COR-L47 (cell line): ENCODE data around the gene AANAT.
A peak's percentile ranks its signal among the peaks of the same experiment; 100 is the strongest.

Source experiments
- DNase-seq: peaks from one replicate; lab custom pipeline; 2025; lab: John Stamatoyannopoulos, UW

The AANAT gene

GRCh38 chr17:76467366-76467765, at the start of gene AANAT:
Gene AANAT, plus strand, starts transcription at chr17:76467603. Its CDS starts 1,144 bp downstream, at chr17:76468747.
- no peak for DNase-seq

- DNase-seq: no peak
Observed at GRCh38 chr17:76419576-76420260, 47.7 kb upstream of the AANAT start.

- no peak for DNase-seq
Observed at GRCh38 chr17:76420356-76421043, 46.9 kb upstream of the AANAT start.

- DNase-seq: no peak
Observed at GRCh38 chr17:76421044-76421407, 46.4 kb upstream of the AANAT start.

DNA sequence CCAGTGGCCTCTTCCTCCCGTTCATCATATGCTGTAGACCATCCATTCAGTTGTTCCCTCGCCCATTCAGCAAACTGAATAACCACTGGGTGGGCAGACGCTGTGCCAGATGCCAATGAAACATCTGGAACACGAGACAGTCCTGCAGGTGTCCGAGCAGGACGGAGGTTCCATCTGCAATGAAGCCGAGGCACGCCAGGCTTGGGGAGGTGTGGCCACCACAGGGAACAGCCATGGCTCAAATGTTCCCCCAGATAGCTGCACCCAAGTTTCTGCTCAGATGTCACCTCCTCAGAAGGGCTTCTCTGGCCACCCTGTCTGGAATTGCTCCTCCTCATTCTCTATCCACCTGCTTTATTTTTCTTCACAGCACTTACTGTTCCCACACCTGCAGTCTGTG, 45.0 kb upstream of the AANAT start:
- no peak for DNase-seq

DNA sequence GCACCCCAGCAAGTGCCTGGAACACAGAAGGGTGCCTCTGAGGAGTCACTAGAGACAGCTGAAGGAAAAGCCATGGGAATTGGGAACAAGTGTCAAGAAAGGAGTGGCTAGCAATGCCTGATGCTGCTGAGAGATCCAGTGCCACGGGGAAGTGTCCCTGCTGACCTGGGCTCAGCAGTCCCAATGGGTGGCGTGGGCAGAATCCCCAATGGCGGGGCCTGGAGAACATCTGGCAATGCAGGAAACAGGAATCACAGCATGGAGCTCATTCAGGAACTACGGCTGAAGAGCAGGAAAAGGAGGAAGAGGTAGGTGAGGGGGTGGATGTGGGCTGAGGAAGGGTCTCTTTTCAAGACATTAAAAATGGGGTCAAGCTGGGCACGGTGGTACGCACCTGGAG, 44.5 kb upstream of the AANAT start:
- no peak for DNase-seq

- no peak for DNase-seq
Observed at GRCh38 chr17:76426853-76427252, 40.5 kb upstream of the AANAT start.

GRCh38 chr17:76427501-76428231, 39.7 kb upstream of the AANAT start:
- DNase-seq: no peak

DNA sequence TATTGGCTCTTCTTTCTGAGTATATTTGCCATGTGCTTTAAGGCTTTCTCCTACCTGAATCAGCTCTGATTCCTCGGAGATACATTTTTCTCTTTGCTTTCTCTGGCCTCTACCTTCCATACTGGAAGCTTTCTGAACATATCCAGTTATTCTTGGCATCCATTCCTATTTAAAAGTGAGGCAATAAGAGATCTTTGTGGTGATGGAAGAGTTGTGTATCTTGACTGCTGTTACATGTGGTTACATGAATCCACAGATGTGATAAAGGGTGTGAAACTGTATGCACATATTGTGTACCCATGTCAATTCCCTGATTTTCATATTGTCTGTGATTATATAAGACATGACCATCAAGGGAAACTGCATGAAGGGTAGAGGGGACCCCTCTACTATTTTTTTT, 38.9 kb upstream of the AANAT start:
- no peak for DNase-seq

DNA sequence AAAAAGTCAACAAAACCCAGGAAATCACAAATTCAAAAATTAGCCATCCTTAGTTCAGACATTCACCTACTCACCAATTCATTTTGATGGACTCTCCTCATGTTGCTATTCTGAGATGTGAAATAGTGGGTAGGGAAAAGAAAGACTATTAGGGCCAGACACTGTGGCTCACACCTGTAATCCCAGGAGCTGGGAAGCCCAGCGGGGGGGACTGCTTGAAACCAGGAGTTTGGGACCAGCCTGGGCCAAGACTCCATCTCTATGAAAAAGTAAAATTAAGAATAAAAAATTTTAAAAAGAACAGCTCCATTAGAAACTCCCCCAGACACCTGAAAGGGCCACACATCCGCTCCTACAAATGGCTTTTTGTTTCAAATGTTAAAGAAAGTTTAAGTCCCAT, 35.9 kb upstream of the AANAT start:
- no peak for DNase-seq

DNA sequence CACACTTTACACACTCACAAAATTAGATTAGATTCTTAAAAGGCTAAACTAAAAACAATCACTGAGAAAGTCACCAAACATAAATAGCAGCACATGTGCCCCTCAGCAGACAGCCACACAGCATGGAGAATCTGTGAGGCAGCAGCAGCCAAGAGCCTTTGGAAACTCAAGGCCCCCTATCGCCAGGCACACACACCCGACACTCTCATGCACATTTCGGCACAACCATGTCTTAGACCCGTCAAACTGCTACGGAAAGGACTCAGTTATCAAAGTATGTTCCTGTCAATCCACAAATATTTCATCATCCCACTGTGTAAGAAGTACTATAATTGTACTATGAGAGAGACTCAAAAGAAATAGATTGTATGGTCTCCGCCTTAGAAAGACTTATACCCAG, 35.4 kb upstream of the AANAT start:
- no peak for DNase-seq

DNA sequence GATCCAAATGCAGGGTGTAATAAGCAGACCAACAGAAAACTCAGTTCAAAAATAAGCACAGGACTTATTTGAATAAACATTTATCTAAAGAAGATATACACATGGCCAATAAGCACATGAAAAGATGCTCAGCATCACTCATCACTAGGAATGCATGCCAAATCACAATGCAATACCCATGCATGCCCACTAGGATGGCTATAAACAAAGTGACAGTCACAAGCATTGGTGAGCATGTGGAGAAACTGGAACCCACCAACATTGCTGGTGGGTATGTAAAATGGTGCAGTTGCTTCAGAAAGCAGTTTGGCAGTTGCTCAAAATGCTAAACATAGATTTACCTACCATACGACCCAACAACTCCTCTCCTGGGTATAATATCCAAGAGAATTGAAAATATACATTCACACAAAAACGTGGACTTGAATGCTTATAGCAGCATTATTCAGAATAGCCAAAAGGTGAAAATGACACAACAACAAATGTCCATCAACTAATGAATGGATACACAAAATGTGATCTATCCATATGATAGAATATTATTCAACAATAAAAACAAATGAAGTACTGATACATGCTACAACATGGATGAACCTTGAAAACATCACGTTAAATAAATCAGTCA, 34.6 kb upstream of the AANAT start:
- DNase-seq: no peak

- DNase-seq: no peak
Observed at GRCh38 chr17:76433693-76434092, 33.7 kb upstream of the AANAT start.

- DNase-seq: no peak
Observed at GRCh38 chr17:76434870-76435269, 32.5 kb upstream of the AANAT start.

GRCh38 chr17:76435751-76436150, 31.7 kb upstream of the AANAT start:
- DNase-seq: no peak

DNA sequence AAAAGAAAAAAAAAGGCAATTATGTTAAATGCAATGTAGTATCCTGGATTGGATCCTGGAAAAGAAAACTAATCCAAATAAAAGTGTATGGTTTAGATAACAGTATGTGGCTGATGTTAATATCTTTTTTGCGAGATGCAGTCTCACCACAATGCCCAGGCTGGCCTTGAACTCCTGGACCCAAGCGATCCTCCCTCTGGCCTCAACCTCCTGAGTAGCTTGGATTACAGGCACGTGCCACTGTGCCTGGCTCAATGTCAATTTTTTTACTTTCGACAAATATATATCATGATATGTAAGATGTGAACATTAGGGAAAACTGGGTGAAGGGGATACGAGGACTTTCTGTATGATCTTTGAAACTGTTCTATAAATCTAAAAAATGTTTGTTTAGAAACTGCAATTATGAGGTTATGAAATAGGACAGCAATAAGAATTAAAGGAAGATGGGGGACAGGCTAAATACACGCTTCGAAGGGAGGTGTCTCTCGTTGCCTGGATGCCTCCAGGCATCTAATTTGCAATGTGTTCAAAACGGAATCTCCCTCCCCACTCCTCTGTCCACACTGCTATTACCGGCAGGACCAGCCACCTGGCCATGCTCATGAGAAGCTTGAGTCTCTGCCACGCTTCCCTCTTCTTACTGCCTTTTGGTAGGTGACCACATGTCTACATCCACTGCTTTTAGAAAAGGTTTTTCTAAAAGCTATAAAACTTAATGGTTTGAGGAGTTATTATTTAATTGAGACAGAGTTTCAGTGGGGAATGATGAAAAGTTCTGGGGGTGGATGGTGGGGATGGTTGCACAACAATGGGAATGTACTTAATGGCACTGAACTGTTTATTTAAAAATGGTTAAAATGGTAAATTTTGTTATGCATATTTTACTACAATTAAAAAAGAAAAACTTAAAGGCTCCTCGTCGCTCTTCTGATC, 29.7 kb upstream of the AANAT start:
- peak; percentile 23 for DNase-seq

DNA sequence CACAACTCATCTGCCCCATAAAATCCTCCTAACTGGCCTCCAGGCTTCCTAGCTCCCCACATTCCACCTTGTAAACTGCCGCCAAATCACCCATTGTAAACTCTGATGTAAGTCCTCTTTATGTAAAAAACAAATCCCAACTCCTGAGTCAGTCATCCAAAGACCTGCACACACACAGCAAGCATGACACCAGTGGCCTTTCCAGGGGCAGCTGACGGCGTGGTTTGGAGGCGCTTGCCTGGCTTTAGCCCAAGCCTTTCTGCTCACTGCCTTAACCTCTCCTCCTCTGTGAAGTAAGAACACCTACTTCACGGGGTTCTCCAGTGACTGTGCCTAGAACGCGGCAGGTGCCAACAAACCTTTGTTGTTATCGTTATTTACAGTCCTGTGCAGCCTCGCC, 28.5 kb upstream of the AANAT start:
- DNase-seq: no peak

DNA sequence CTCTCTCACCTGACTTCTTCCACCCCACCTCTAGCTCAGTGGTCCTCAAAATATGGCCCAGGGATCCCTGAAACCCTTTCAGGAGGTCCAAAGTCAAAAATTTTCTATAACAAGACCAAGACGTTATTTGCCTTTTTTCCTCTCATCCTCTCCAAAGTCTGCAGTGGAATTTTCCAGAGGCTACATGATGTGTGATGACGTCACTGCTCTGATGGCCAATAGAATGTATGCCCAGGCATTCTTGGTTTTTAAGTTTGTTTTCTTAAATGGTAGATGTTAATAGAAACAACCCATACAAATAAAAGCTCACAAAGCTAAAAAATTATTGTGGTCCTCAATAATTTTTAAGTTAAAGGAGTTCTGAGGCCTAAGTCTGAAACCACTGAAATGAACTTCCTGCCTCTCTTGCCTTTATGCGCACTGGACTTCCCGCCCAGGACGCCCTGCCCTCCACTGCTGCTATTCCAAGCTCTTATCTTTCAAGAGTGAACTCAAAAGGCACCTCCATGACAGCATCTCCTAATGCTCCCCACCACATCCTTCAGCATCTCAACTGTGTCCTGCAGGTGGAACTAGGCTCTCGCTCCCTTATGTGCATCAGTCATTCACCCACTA, 28.0 kb upstream of the AANAT start:
- DNase-seq: no peak

- DNase-seq: no peak
Observed at GRCh38 chr17:76440751-76441362, 26.5 kb upstream of the AANAT start.

GRCh38 chr17:76441686-76442340, 25.6 kb upstream of the AANAT start:
- DNase-seq: no peak
